Osteoblast (primary cell): ENCODE measurements around the gene PFDN6. TPM values are rescaled to one million over a fixed set of nuclear protein-coding genes. Genes with fewer than 3 reads are reported as not detected.

Experiments used
- DNase-seq: peaks from one replicate; pipeline ENCODE4 v3.0.0; 2011; ENCODE audit warnings: low spot score, mixed read lengths; ENCODE audit not compliant: insufficient read length; ENCODE audit errors: missing footprints
- H2AFZ ChIP-seq: 2 replicates; pipeline ENCODE4 v1.6.0; 2011; ENCODE audit warnings: mild to moderate bottlenecking, low read length
- H3K27ac ChIP-seq: 2 replicates; pipeline ENCODE4 v1.5.1; 2011; ENCODE audit warnings: mild to moderate bottlenecking, low read depth, low read length, moderate library complexity
- H3K27me3 ChIP-seq: 2 replicates; pipeline ENCODE4 v1.6.0; 2012; ENCODE audit warnings: mild to moderate bottlenecking, control low read depth, inconsistent platforms, low read length, moderate library complexity; ENCODE audit not compliant: insufficient read depth
- H3K36me3 ChIP-seq: 2 replicates; pipeline ENCODE4 v1.5.1; 2011; ENCODE audit warnings: mild to moderate bottlenecking, low read length, control low read depth, moderate library complexity; ENCODE audit not compliant: insufficient read depth
- H3K4me1 ChIP-seq: 2 replicates; pipeline ENCODE4 v1.5.1; 2011; ENCODE audit warnings: mild to moderate bottlenecking, low read length, control low read depth, moderate library complexity; ENCODE audit not compliant: insufficient read depth
- H3K4me2 ChIP-seq: 2 replicates; pipeline ENCODE4 v1.6.0; 2011; ENCODE audit warnings: mild to moderate bottlenecking, low read length; ENCODE audit not compliant: insufficient read depth
- H3K4me3 ChIP-seq: fragments of 200-600 bp; sonication (generic); 3 replicates; pipeline ENCODE4 v1.5.1; 2012; ENCODE audit warnings: mild to moderate bottlenecking, low read length, inconsistent platforms; ENCODE audit not compliant: insufficient read depth
- H3K79me2 ChIP-seq: 2 replicates; pipeline ENCODE4 v1.6.0; 2012; ENCODE audit warnings: mild to moderate bottlenecking, low read length, control low read depth, inconsistent platforms; ENCODE audit not compliant: insufficient read depth
- H3K9me3 ChIP-seq: 2 replicates; pipeline ENCODE4 v1.5.1; 2011; ENCODE audit warnings: low read depth, low read length, control low read depth
- H4K20me1 ChIP-seq: 2 replicates; pipeline ENCODE4 v1.6.0; 2012; ENCODE audit warnings: mild to moderate bottlenecking, low read length, control low read depth; ENCODE audit not compliant: insufficient read depth
- CTCF ChIP-seq: IDR thresholded peaks from 2 replicates; pipeline ENCODE4 v1.5.1; 2011; ENCODE audit warnings: mild to moderate bottlenecking, low read depth, low read length, moderate library complexity; ENCODE audit errors: extremely low read depth
- total RNA-seq: library from RNA; depleted of rRNA; stranded (reverse); fragments of >200 nt; gene quantifications from 2 replicates; pipeline ENCODE4 v1.2.3, GENCODE V29; 2012

The PFDN6 gene
- total RNA-seq, 1 donor: 15.9 TPM

DNA sequence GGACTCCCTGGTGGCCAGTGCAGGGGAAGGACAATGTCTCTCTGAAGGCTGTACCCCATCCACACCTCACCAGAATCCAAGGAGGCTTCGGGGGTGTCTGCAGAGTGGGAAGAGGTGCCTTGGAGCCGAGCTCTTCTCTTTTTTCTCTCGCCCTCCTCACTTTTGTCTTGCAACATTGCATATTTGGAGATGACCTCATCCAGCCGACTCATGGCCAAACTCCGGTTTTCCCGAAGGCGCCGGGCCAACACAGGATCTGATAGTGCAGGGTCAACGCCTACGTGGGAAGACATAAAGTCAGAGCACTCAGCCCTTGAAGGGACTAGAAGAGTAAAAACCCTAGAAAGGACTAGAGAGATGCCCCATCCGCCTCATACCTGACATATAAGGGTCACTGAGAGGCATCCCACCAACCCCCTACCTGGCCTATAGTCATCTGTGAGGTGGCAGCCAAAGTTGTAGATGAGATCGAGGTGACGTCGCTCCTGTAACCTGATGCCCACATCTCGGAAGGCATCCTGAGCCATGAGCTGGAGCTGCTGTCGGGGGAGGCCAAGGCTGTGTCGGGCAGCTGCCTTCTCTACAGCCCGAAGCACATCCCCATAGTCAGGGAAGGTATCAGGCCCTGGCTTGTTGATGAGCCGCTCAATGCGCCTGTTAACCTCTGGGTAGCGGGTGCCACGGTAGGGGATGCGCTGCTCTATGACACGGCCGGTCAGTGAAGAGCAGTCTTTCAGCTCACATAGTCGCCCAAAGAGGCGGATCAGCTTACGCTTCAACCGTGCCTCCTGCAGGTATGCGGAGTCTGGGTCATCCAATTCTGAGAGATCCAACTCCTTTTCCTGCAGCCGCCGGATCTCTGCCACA lies 31.1 kb downstream of the PFDN6 start:
- peak overlapping the region; percentile 98 for H3K4me2 ChIP-seq
- peak; percentile 92 for DNase-seq
- H3K79me2 ChIP-seq: peaks cover 41% of the 10 kb centered on the region
- TF ChIP-seq CTCF: no peak
- peak overlapping the region; percentile 89 for H3K4me3 ChIP-seq
- peaks cover 18% of the 10 kb centered on the region for H4K20me1 ChIP-seq
- no peaks in the 10 kb centered on the region for H3K27me3 ChIP-seq
- H2AFZ ChIP-seq: peak overlapping the region; percentile 73
- no peaks in the 10 kb centered on the region for H3K9me3 ChIP-seq
- peaks cover 19% of the 10 kb centered on the region for H3K36me3 ChIP-seq
- peak overlapping the region; percentile 98 for H3K27ac ChIP-seq
- H3K4me1 ChIP-seq: peaks cover 55% of the 10 kb centered on the region

GRCh38 chr6:33321227-33321626 lies 31.8 kb downstream of the PFDN6 start:
- H3K4me1 ChIP-seq: peaks cover 55% of the 10 kb centered on the region
- H4K20me1 ChIP-seq: peaks cover 17% of the 10 kb centered on the region
- H2AFZ ChIP-seq: no peak overlapping the region
- peaks cover 19% of the 10 kb centered on the region for H3K36me3 ChIP-seq
- peaks cover 41% of the 10 kb centered on the region for H3K79me2 ChIP-seq
- TF ChIP-seq CTCF: no peak
- DNase-seq: no peak
- peak overlapping the region; percentile 98 for H3K27ac ChIP-seq
- peak overlapping the region; percentile 98 for H3K4me2 ChIP-seq
- H3K4me3 ChIP-seq: peak overlapping the region; percentile 89
- H3K27me3 ChIP-seq: no peaks in the 10 kb centered on the region
- no peaks in the 10 kb centered on the region for H3K9me3 ChIP-seq

GRCh38 chr6:33323623-33323948 lies 34.2 kb downstream of the PFDN6 start:
- H3K27me3 ChIP-seq: no peaks in the 10 kb centered on the region
- H3K36me3 ChIP-seq: peaks cover 16% of the 10 kb centered on the region
- peaks cover 7% of the 10 kb centered on the region for H4K20me1 ChIP-seq
- peak overlapping the region; percentile 89 for H3K4me3 ChIP-seq
- H3K9me3 ChIP-seq: no peaks in the 10 kb centered on the region
- no peak for TF ChIP-seq CTCF
- DNase-seq: no peak
- H3K79me2 ChIP-seq: peaks cover 31% of the 10 kb centered on the region
- no peak overlapping the region for H3K27ac ChIP-seq
- H3K4me2 ChIP-seq: peak overlapping the region; percentile 98
- peak overlapping the region; percentile 98 for H2AFZ ChIP-seq
- H3K4me1 ChIP-seq: peaks cover 45% of the 10 kb centered on the region

DNA sequence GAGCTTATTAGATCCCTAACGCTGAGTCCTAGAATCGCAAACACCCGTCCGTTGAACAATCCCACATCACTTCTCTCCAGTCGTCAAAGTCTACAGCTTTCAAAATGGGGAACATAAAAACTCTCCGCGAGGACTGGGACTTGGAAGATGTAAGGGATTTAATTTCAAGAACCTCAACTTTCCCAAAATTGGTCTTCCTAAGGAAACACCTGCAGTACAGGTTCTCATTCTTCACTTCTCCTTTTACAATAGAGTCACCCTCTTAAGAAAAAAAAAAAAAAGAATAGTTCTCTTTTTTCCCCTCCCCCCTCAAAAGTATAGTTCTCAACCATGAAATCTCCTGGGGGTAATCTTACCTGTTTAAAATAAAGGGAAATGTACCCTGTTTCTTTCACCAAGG lies 34.7 kb downstream of the PFDN6 start:
- Histone ChIP-seq H3K27ac (no peak overlapping the region), H3K4me1 (peaks cover 39% of the 10 kb centered on the region), H2AFZ (no peak overlapping the region), H3K36me3 (peaks cover 11% of the 10 kb centered on the region), H3K27me3 (no peaks in the 10 kb centered on the region), H3K4me2 (peak overlapping the region; percentile 98), H3K79me2 (peaks cover 26% of the 10 kb centered on the region), H4K20me1 (peaks cover 7% of the 10 kb centered on the region), H3K4me3 (peak overlapping the region; percentile 89), H3K9me3 (no peaks in the 10 kb centered on the region)
- no peak for TF ChIP-seq CTCF
- no peak for DNase-seq
